Raji (cell line): ENCODE data around the gene PRKN.

Source experiments
- POLR2A ChIP-seq: IDR thresholded peaks from 2 replicates; pipeline ENCODE4 v1.6.1; 2011; ENCODE audit warnings: low read depth, low read length, control low read depth; ENCODE audit not compliant: insufficient read depth

Gene PRKN

DNA sequence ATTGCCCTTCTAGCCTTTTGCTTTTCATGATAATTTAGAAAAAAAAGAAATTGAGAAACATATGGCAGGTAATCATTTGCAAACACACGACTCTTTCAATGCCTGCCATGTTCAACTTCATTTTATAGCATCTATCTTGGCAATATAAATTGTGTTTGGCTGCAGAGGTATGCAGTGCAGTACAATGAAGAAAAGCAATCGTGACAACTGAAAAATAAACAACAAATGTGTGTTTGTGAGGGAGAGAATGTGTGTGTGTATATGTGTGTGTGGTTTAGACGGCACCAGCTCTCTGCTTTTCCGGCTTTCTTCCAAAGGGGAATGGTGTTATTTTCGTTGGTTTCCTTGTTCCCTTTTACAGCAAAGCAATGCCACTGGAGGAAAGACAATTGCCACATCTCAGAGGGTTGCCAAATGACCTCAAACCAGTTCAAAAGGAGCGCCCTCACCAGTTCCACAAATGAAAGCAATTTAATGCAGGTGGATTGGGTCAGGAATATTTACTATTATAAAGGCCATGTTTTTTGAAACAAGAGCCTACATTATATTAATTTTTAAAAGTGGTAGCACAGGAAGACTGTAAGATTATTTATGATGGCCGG lies 587.2 kb downstream of the PRKN start:
- TF ChIP-seq POLR2A, result no peak

- no peak for TF ChIP-seq POLR2A
These were observed 601.9 kb downstream of the PRKN start for GRCh38 chr6:162125659-162126058.

DNA sequence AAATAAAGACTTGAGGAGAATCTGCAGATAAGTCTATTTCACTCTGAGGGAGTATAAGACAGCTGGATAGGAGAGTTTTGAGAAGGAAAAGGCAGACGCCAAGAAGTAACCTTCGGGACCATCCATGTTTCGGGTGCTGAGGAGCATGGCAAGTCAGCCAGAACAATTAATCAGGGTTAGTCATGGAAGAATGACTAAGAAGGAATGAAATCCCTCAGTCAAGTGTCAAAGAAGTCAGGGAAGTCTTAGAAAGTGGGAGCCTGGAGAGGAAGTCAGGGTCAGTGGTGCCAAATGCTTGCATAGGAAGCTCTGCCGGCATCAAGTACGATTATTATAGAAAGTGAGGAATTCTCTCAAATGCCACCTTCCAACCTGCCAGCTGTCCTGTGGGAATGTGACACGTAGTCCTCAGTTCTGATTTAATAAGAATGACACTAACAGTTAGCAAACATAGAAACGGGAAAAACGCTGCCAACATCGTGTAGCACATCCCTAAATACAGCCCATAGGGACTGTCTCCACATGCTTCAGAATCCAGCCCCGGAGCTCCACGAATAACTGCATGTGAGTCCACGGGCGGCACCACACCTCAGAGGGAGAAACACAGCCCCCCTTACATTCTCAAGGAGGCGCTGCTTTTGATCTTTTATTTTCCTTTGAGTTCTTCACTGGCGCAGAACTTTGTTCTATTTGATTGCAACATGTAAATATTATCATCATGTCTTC lies 602.7 kb downstream of the PRKN start:
- no peak for TF ChIP-seq POLR2A

GRCh38 chr6:162123797-162124196 lies 603.8 kb downstream of the PRKN start:
- no peak for TF ChIP-seq POLR2A

DNA sequence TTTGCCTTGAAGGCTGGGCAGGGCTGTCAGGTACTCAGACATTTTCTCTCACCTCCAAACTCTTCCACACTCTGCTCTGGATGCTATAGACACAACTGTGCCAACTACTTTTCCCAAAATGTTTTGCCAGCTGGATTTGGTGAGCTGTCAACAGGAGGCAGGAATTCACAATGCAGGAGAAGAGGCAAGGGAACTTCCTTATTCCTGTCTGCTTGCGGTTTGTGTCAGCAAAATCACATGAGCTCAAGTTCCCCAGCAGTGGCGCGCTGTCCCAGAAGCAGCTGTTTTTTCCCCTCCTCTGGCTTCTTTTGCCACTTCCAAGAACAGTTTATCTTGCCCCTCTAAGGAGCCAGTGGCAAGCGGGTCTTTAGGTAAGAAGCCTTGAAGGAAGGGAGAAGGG lies 608.2 kb downstream of the PRKN start:
- TF ChIP-seq POLR2A, result no peak

DNA sequence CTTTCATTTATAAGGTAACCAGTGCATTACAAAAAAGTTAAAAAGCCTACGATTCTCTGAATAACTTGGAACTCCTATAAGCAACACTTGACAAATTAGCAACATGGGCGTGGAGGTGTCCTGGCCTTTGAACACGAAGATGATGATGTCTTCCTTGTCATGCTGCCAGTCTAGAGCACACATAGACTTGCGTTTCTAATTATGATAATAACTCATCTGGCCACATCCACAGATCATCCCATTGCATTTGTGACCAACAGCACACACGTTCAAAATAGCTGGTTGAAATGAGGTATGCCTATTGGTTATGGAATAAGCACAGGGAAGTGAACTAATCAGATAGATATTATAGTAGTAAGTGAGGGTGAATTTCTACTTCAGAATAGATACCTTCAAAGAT lies 608.9 kb downstream of the PRKN start:
- TF ChIP-seq POLR2A, result no peak

- TF ChIP-seq POLR2A, result no peak
These were observed 610.6 kb downstream of the PRKN start for GRCh38 chr6:162116902-162117525.

GRCh38 chr6:162109480-162110050 lies 618.0 kb downstream of the PRKN start:
- no peak for TF ChIP-seq POLR2A

DNA sequence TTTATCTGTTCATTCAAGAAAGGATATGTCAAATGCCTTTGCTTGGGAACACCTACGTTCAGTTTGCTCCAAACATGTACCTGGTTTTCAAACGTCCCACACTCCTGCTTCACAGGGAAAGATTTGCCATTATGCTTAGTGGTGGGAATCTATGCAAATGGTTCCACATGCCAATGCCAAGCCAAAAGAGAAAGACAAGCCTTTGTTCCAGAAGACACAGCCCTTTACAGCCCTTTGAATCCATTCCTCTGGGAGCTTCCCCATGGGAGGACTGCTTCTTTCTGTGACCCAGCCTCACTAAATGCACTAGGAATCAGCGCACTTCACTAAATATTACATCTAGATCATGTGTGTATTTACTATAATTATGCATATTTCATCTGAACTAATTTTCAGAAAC lies 619.5 kb downstream of the PRKN start:
- TF ChIP-seq POLR2A, result no peak

DNA sequence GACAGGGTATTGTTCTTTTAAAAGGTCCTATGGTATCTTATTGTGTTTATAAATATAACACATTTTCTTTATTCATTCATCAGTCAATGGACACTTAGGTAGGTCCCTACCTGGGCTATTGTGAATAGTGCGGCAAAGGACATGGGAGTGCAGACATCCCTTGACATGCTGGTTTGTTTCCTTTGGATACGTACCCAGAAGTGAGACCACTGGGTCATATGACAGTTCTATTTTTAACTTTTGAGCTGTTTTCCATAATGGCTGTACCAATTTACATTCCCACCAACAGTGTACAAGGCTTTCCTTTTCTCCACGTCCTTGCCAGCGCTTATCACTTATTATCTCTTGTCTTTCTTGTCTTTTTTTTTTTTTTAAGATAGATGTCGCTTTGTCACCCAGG lies 627.5 kb downstream of the PRKN start:
- TF ChIP-seq POLR2A, result no peak

- TF ChIP-seq POLR2A, result no peak
These were observed 627.9 kb downstream of the PRKN start for GRCh38 chr6:162099685-162100084.

DNA sequence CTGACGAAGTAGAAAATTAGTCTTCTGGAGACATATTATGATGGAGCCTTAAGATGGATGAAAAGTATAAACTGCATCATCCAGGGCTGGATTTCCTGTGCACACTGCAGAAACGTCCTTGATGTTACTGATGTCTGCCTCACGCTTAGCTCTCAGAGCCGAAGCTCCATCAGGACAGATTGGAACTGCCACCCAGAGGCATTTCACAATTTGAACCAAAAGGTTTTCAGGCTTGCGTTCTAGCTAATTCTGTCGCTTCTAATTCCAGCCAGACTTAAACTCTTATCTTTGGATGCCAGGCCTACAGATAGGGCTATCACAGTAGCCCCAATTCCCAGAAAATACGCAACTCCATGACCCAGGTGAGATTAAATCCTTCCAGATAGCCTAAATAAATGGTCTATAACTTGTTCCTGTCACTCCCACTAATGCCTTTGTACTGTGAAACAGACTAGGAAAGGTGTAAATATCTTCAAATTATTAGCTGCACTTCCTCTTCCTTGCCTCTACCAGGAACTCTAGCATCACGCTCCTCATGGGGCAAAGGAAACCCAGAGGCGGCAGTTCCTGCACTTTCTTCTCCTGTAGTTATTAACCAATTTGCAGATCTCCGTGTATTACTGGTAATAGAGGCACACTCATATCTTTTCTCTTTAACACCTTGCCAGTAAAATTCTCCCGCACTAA lies 634.6 kb downstream of the PRKN start:
- no peak for TF ChIP-seq POLR2A

GRCh38 chr6:162090734-162091133 lies 636.8 kb downstream of the PRKN start:
- no peak for TF ChIP-seq POLR2A

DNA sequence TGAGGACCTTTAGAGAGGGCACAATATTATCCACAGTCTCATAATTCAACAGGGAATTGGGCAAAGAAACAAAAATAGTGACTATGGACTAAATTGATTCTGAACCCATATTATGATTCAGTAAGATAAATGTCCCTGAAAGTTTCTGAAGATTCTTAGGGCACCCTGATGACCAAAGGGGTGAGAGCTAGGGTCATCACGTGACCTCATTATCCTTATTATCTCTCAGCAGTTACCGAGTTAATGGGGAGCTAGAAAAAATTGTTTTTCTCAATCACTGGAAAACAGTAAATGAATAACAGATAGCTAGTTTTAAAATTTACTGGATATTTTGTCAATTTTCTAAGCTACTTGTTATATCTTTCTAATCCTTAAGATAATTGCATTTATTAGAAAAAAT lies 639.5 kb downstream of the PRKN start:
- TF ChIP-seq POLR2A, result no peak

DNA sequence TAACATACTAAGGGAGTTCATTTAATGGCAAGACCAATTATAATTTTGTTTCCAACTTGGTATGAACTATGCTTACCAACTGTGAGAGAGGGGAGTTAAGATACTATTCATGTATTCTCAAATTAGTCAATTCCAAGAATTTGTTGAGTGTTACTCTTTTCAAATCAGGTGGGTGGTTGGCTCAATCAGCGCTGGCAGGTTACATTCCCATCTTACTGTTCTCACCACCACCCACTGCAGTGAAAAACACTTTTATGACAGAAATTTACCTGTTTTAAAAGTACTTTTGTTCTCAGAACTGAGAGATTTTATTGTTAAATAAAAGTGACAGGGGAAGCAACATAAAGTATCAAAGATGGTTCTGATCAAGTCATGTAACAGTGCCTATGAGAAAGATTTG lies 642.0 kb downstream of the PRKN start:
- no peak for TF ChIP-seq POLR2A
